ENCODE data around the gene VAMP4. TPM values are rescaled to one million over a fixed set of nuclear protein-coding genes. Genes with fewer than 3 reads are reported as not detected.

Gene VAMP4
- total and polyA plus RNA-seq, 2 donors (not counting 3 experiments of a cell fraction or from before 2014, with no cell fraction given) = 2.1 to 10.4 TPM

- Histone ChIP-seq H3K9me3 (replicated peaks; ENCODE audit: control insufficient read depth, insufficient read depth, low read length) (no peaks in the 10 kb centered on the region), H3K36me3 (ENCODE audit: control insufficient read depth in 2 of 2, extremely low read depth in 1 of 2, insufficient read depth in 2 of 2, low read length in 2 of 2) (no peaks in the 10 kb centered on the region), H2AFZ (ENCODE audit: low read depth, low read length) (peak overlapping the region; percentile 82), H3K4me2 (ENCODE audit: insufficient read depth, low read length) (peak overlapping the region; percentile 88), H3K79me2 (ENCODE audit: control insufficient read depth, insufficient read depth, low read length) (peaks cover 13% of the 10 kb centered on the region), H3K4me3 (replicated peaks in 1 of 3; ENCODE audit: insufficient read depth in 1 of 3, low read depth in 1 of 3, low read length in 3 of 3) (peak overlapping the region; percentile 59 to 83 (median 81)), H3K4me1 (ENCODE audit: control insufficient read depth, extremely low read depth, insufficient read depth, low read length) (peaks cover 31% of the 10 kb centered on the region), H4K20me1 (replicated peaks; ENCODE audit: control insufficient read depth, extremely low read depth, insufficient read depth, low read length) (no peaks in the 10 kb centered on the region), H3K9ac (replicated peaks; ENCODE audit: extremely low read depth, insufficient read depth, low read length) (peak overlapping the region; percentile 75), H3K27ac (ENCODE audit: insufficient read depth, low read depth, low read length) (peak overlapping the region; percentile 57), H3K27me3 (ENCODE audit: control insufficient read depth in 2 of 2, insufficient read depth in 2 of 2, low read length in 2 of 2) (no peaks in the 10 kb centered on the region), H3K9me1 (replicated peaks; ENCODE audit: control insufficient read depth, extremely low read depth, insufficient read depth, low read length) (no peaks in the 10 kb centered on the region)
- TF ChIP-seq CTCF (IDR thresholded peaks at IDR 0.05; ENCODE audit: extremely low read depth in 1 of 2, insufficient read depth in 1 of 2, low read depth in 1 of 2, low read length in 2 of 2) = no peak
- TF ChIP-seq GATA2 (IDR thresholded peaks at IDR 0.05; ENCODE audit: insufficient read depth, insufficient read length, low read depth, low read length) = peak; percentile 57
- intact Hi-C loops (cut with micrococcal nuclease) (loop anchor here (1.0 kb wide), 4 partner anchors 39 to 243 kb away; partner anchors contain the start of genes DNM3 and METTL13), dilution Hi-C loops (cut with MboI; ENCODE audit: extremely low pct_ligation_motif_present, low sequenced_read_pairs) (no loop called here)
- ChIA-PET POLR2A (interaction anchor here (1.0 kb wide), 1 partner anchor 38 kb away, joined by 3 read pairs; the partner anchor contains the start of gene METTL13), CTCF (interaction anchor here (0.7 to 4.3 kb wide), 7 partner anchors 25 to 258 kb away, joined by 3 to 22 read pairs (median 6); partner anchors contain the start of genes METTL13 and PRRC2C)
- no peak for FAIRE-seq
- BruUV-seq (replicated peaks) = TSS peak; percentile 83
- DNase-seq (ENCODE audit: low read depth, low spot score) = no peak
Observed at GRCh38 chr1:171742577-171742922, 685 bp upstream of the VAMP4 start.

GRCh38 chr1:171740987-171741871 lies 636 bp downstream of the VAMP4 start:
- POLR2A ChIA-PET = interaction anchor here (0.7 kb wide), 1 partner anchor 21 kb away, joined by 3 read pairs; no protein-coding TSS in a partner anchor
- Histone ChIP-seq H3K9me1 (replicated peaks; ENCODE audit: control insufficient read depth, extremely low read depth, insufficient read depth, low read length) (no peaks in the 10 kb centered on the region), H4K20me1 (replicated peaks; ENCODE audit: control insufficient read depth, extremely low read depth, insufficient read depth, low read length) (no peaks in the 10 kb centered on the region), H3K27ac (ENCODE audit: insufficient read depth, low read depth, low read length) (peak overlapping the region; percentile 52), H3K79me2 (ENCODE audit: control insufficient read depth, insufficient read depth, low read length) (peaks cover 13% of the 10 kb centered on the region), H3K9me3 (replicated peaks; ENCODE audit: control insufficient read depth, insufficient read depth, low read length) (no peaks in the 10 kb centered on the region), H2AFZ (ENCODE audit: low read depth, low read length) (peak overlapping the region; percentile 95), H3K9ac (replicated peaks; ENCODE audit: extremely low read depth, insufficient read depth, low read length) (peak overlapping the region; percentile 75), H3K4me1 (ENCODE audit: control insufficient read depth, extremely low read depth, insufficient read depth, low read length) (peaks cover 31% of the 10 kb centered on the region), H3K27me3 (ENCODE audit: control insufficient read depth in 2 of 2, insufficient read depth in 2 of 2, low read length in 2 of 2) (no peaks in the 10 kb centered on the region), H3K4me2 (ENCODE audit: insufficient read depth, low read length) (peak overlapping the region; percentile 91), H3K36me3 (ENCODE audit: control insufficient read depth in 2 of 2, extremely low read depth in 1 of 2, insufficient read depth in 2 of 2, low read length in 2 of 2) (peaks cover 2 to 4% of the 10 kb centered on the region in 2 experiments), H3K4me3 (replicated peaks in 1 of 3; ENCODE audit: insufficient read depth in 1 of 3, low read depth in 1 of 3, low read length in 3 of 3) (peak overlapping the region; percentile 59 to 83 (median 81))
- BruUV-seq (replicated peaks) = TSS peak; percentile 15
- dilution Hi-C loops (cut with MboI; ENCODE audit: extremely low pct_ligation_motif_present, low sequenced_read_pairs) = no loop called here
- DNase-seq (ENCODE audit: low read depth, low spot score) (peak; percentile 51), FAIRE-seq (no peak)
- intact Hi-C loops (cut with micrococcal nuclease) = no loop called here
- CTCF ChIA-PET = interaction anchor here (1.2 to 4.3 kb wide), 10 partner anchors 9 to 244 kb away, joined by 3 to 22 read pairs (median 6); no protein-coding TSS in a partner anchor
- no peak for TF ChIP-seq CTCF (IDR thresholded peaks at IDR 0.05; ENCODE audit: extremely low read depth in 1 of 2, insufficient read depth in 1 of 2, low read depth in 1 of 2, low read length in 2 of 2)
- TF ChIP-seq, protein P1, sequence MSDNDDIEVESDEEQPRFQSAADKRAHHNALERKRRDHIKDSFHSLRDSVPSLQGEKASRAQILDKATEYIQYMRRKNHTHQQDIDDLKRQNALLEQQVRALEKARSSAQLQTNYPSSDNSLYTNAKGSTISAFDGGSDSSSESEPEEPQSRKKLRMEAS (IDR thresholded peaks at IDR 0.05; ENCODE audit: insufficient read depth, insufficient read length) = no peak
- no peak for TF ChIP-seq FOS (IDR thresholded peaks at IDR 0.05; ENCODE audit: borderline replicate concordance, insufficient read depth, low read length)
- no peak for TF ChIP-seq GATA2 (IDR thresholded peaks at IDR 0.05; ENCODE audit: insufficient read depth, insufficient read length, low read depth, low read length)
- TF ChIP-seq MYC (IDR thresholded peaks at IDR 0.05; ENCODE audit: low read depth, low read length) = no peak
- no peak for TF ChIP-seq JUN (IDR thresholded peaks at IDR 0.05; ENCODE audit: borderline replicate concordance, insufficient read depth, insufficient read length, low read depth)
- no peak for TF ChIP-seq EZH2 (IDR thresholded peaks at IDR 0.05; ENCODE audit: borderline replicate concordance, low read depth, low read length, severe bottlenecking)
- TF ChIP-seq POLR2A (IDR thresholded peaks at IDR 0.05; ENCODE audit: low read depth, low read length) = no peak
- no peak for TF ChIP-seq POLR2AphosphoS5 (IDR thresholded peaks at IDR 0.05; ENCODE audit: insufficient read depth, low read depth, low read length)
